HEK293 (cell line): Measurements from ENCODE around the gene PAM.

Experiments
- CTCF ChIA-PET: fragments of 350-600 bp; formaldehyde crosslinking; extraction: SDS; loops from one replicate; lab custom pipeline; 2021; ENCODE audit warnings: antibody characterized with exemption; lab: Yijun Ruan, JAX
- POLR2A ChIA-PET: fragments of 300-600 bp; formaldehyde crosslinking; extraction: SDS; loops from one replicate; lab custom pipeline; 2020; ENCODE audit warnings: antibody characterized with exemption, inconsistent platforms; lab: Yijun Ruan, JAX
- H3K27ac ChIP-seq: fragments of 200-500 bp; sonication (Bioruptor generic); 2 replicates; pipeline ENCODE4 v1.5.1; 2014; ENCODE audit warnings: low read depth, low read length, control low read depth, inconsistent platforms; ENCODE audit errors: extremely low read depth
- H3K36me3 ChIP-seq, 2 experiments: fragments of 200-500 bp in 1 of 2; sonication (Bioruptor generic) in 1 of 2; 1 replicate in 1 of 2; 2 replicates in 1 of 2; pipeline ENCODE4 v1.5.1; 2014 to 2017; ENCODE audit warnings: inconsistent platforms in 2 of 2, low read length in 2 of 2; ENCODE audit not compliant: control insufficient read depth in 2 of 2, insufficient read depth in 1 of 2
- H3K4me1 ChIP-seq: fragments of 200-500 bp; sonication (Bioruptor generic); 2 replicates; pipeline ENCODE4 v1.5.1; 2014; ENCODE audit warnings: mild to moderate bottlenecking, low read length, inconsistent platforms; ENCODE audit not compliant: control insufficient read depth, insufficient read depth
- H3K4me3 ChIP-seq: 2 replicates; pipeline ENCODE4 v1.5.1; 2011; ENCODE audit warnings: low read depth, mild to moderate bottlenecking, control low read depth, low read length, moderate library complexity
- H3K9me3 ChIP-seq: fragments of 200-500 bp; sonication (Bioruptor generic); 2 replicates; pipeline ENCODE4 v1.5.1; 2014; ENCODE audit warnings: low read depth, low read length, inconsistent platforms; ENCODE audit not compliant: control insufficient read depth, insufficient read depth
- REST ChIP-seq: fragments of 450-650 bp; formaldehyde crosslinking; IDR thresholded peaks from 2 replicates; pipeline ENCODE4 v1.5.1; 2016; ENCODE audit warnings: missing biosample characterization, missing genetic modification characterization
- TCF7L2 ChIP-seq: IDR thresholded peaks from 2 replicates; pipeline ENCODE4 v1.6.1; 2011; ENCODE audit warnings: low read depth, mild to moderate bottlenecking, inconsistent platforms, low read length, moderate library complexity, borderline replicate concordance
- TSHZ1 ChIP-seq: fragments of 450-650 bp; formaldehyde crosslinking; IDR thresholded peaks from 2 replicates; pipeline ENCODE4 v1.5.1; 2016; ENCODE audit warnings: missing biosample characterization, missing genetic modification characterization, borderline replicate concordance
- ZBTB10 ChIP-seq: fragments of 450-650 bp; formaldehyde crosslinking; IDR thresholded peaks from 2 replicates; pipeline ENCODE4 v1.5.1; 2016; ENCODE audit warnings: missing biosample characterization, missing genetic modification characterization
- ZBTB21 ChIP-seq: fragments of 450-650 bp; formaldehyde crosslinking; IDR thresholded peaks from 2 replicates; pipeline ENCODE4 v1.5.1; 2017; ENCODE audit warnings: missing biosample characterization, missing genetic modification characterization
- ZBTB7A ChIP-seq: fragments of 450-650 bp; formaldehyde crosslinking; IDR thresholded peaks from 2 replicates; pipeline ENCODE4 v1.5.1; 2016; ENCODE audit warnings: low read depth, missing biosample characterization, missing genetic modification characterization
- ZNF138 ChIP-seq: fragments of 450-650 bp; formaldehyde crosslinking; IDR thresholded peaks from 2 replicates; pipeline ENCODE4 v1.5.1; 2016; ENCODE audit warnings: missing biosample characterization, missing genetic modification characterization, borderline replicate concordance
- ZNF26 ChIP-seq: fragments of 450-650 bp; formaldehyde crosslinking; IDR thresholded peaks from 2 replicates; pipeline ENCODE4 v1.5.1; 2016; ENCODE audit warnings: missing biosample characterization, missing genetic modification characterization
- ZNF302 ChIP-seq: fragments of 450-650 bp; formaldehyde crosslinking; IDR thresholded peaks from 2 replicates; pipeline ENCODE4 v1.5.1; 2016; ENCODE audit warnings: missing biosample characterization, missing genetic modification characterization, low read depth
- ZNF510 ChIP-seq: fragments of 450-650 bp; formaldehyde crosslinking; IDR thresholded peaks from 2 replicates; pipeline ENCODE4 v1.5.1; 2018; ENCODE audit warnings: mild to moderate bottlenecking, missing genetic modification characterization, missing biosample characterization; ENCODE audit not compliant: insufficient replicate concordance

PAM gene

GRCh38 chr5:102826629-102827028, 71.5 kb downstream of the PAM start:
- Histone ChIP-seq H3K9me3 (no peaks in the 10 kb centered on the region), H3K4me1 (peaks cover 3% of the 10 kb centered on the region; the same call in 1 of the 2 replicates), H3K4me3 (no peak overlapping the region), H3K27ac (no peak overlapping the region), H3K36me3 (no peaks in the 10 kb centered on the region)
- no peak for TF ChIP-seq ZNF138 (tag by site-specific recombination)
- ChIA-PET CTCF (interaction anchor here (0.6 to 1.1 kb wide), 2 partner anchors 36 to 115 kb away, joined by 3 read pairs; no protein-coding TSS in a partner anchor), POLR2A (interaction anchor here (1.2 kb wide), 1 partner anchor 38 kb away, joined by 3 read pairs; no protein-coding TSS in a partner anchor)

- H3K36me3 ChIP-seq = no peaks in the 10 kb centered on the region
- no peaks in the 10 kb centered on the region for H3K9me3 ChIP-seq
- TF ChIP-seq ZNF510 (tag by site-specific recombination) (peak; percentile 25), ZNF138 (tag by site-specific recombination) (no peak)
- CTCF ChIA-PET = no interaction called here
- no peak overlapping the region for H3K27ac ChIP-seq
- no peak overlapping the region for H3K4me3 ChIP-seq
- no peaks in the 10 kb centered on the region for H3K4me1 ChIP-seq
- POLR2A ChIA-PET = no interaction called here
Observed at GRCh38 chr5:102830241-102830640, 75.1 kb downstream of the PAM start.

- H3K9me3 ChIP-seq = no peaks in the 10 kb centered on the region
- ChIA-PET POLR2A (interaction anchor here (1.0 kb wide), 1 partner anchor 13 kb away, joined by 3 read pairs; no protein-coding TSS in a partner anchor), CTCF (interaction anchor here (0.6 to 1.2 kb wide), 4 partner anchors 8 to 141 kb away, joined by 3 to 4 read pairs (median 3); no protein-coding TSS in a partner anchor)
- H3K27ac ChIP-seq = no peak overlapping the region
- H3K4me3 ChIP-seq = no peak overlapping the region
- no peak for TF ChIP-seq REST
- no peak for TF ChIP-seq ZBTB10 (tag by site-specific recombination)
- TF ChIP-seq TSHZ1 (tag by site-specific recombination) = no peak
- TF ChIP-seq TCF7L2 = no peak
- no peak for TF ChIP-seq ZNF26 (tag by site-specific recombination)
- no peak for TF ChIP-seq ZNF302
- no peak for TF ChIP-seq ZBTB21 (tag by site-specific recombination)
- TF ChIP-seq ZBTB7A (tag by site-specific recombination) = no peak
- no peaks in the 10 kb centered on the region for H3K36me3 ChIP-seq
- H3K4me1 ChIP-seq = no peaks in the 10 kb centered on the region
Observed at GRCh38 chr5:102832445-102832844, 77.3 kb downstream of the PAM start.
